AML-193 (cell line): ENCODE measurements around the gene ZNF22.

Experiments
- DNase-seq, 2 experiments: peaks; one replicate each; lab custom pipeline; 2025; lab: John Stamatoyannopoulos, UW

The ZNF22 gene

DNA sequence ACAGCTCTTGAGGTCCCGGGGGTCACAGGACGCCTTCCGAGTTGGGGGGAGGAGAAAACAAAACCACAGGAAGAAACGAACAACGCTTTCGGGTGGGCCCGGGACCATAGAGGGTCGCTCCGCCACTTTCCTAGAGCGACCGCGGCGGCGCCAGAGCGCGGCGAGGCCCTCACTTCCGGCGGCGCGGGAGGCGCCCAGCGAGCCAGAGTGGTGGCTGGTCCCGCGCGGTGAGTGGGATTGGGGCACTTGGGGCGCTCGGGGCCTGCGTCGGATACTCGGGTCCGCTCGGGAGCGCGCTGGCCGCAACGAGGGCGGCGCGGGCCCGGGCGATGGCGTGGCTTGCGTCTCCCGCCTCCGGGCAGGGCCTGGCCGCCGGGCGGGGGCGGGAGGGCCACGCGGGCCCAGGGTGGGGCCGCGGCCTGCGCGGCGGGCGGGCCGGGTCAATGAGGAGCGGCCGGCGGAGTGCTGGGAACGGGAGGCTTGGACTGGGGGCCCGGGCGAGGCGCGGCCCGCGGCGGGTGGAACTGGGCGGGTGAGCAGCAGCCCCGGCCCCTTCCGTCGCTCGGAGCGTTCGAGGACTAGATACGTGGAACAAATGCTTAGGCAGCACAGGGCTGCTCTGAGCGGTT, at the start of gene ZNF22:
Gene ZNF22, plus strand, starts transcription at position 172 of the 629 bp plus-strand sequence. CDS start 2,446 bp downstream, outside the sequence.
- DNase-seq, result peak; percentile 52 to 56

DNA sequence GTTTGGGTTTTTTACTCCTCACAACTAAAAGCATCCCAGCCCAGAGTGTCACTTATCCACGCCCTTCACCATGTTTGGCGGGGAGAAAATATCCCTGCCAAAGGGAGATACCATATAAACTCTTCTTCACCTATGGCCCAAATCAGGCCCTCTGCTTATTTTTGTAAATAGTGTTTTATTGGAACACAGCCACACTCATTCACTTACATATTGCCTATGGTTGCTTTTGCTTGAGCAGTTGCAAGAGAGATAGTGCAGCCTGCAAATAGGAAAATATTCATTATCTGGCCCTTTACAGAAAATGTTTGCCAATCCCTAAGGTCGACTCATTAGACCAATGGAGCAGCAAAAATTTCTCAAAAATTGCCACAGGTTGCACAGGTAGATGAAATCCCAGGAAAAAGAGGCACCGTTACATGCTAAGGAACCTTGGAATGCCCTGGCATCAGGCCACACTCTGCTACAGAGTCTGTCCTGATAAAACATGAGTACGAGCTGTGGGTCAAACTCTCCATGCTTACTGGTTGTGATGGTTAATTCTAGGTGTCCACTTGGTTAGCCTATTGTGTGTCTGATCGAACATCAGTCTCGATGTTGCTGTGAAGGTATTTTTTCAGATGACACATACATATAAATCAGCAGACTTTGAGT, 49.0 kb upstream of the ZNF22 start:
- no peak for DNase-seq

DNA sequence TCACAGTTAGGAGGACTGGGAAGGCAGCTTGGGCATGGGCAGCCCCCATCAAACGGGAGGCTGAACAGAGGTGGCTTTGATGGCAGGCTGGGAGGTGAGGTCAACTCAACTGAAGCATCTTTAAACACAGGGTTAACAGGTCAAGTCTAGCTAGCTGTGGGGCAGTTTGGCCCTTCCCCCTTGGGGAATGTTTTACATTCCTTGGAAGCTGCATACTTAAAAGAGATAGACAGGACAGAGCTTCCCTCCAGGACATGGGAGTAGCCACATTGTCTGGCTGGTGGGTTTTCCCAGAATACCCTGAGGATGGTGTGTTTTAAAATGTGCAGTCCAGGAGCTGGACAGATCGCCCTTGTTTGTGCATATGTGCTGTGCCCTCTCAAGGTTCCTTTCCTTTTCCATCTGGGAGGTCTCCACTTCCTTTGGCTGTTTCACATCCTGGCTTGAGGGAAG, 47.9 kb upstream of the ZNF22 start:
- no peak for DNase-seq

DNA sequence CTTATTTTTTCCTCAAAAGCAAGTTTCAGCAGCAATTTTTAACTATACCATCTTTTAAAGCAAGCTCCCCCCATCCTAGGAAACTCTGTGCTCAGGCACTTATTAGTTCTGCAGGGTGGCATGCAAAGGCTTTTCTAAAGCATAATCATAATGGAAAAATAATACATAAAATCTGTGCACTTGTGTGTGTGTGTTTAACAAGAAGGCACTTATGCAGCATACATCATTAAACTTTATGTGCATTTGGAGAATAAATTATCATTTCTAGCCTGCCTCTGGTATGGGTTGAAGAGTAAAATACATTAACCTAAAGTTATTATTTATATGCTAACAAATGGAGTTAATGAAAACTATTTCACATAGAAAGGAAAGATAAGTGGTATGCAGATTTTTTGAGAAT, 46.7 kb upstream of the ZNF22 start:
- DNase-seq, result no peak

DNA sequence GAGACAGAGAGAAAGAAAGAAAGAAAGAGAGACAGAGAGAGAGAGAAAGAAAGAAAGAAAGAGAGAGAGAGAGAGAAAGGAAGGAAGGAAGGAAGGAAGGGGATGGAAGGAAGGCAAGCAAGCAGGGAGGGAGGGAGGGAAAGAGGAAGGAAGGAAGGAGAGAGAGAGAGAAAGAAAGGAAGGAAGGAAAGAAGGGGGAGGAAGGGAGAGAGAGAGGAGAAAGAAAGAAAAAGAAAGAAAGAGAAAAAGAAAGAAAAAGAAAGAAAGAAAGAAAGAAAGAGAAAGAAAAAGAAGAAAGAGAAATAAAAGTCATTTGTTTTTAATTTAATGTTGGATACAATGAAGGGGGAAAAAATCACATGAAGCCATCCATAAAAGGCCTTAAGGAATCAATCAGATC, 45.8 kb upstream of the ZNF22 start:
- DNase-seq, result no peak

DNA sequence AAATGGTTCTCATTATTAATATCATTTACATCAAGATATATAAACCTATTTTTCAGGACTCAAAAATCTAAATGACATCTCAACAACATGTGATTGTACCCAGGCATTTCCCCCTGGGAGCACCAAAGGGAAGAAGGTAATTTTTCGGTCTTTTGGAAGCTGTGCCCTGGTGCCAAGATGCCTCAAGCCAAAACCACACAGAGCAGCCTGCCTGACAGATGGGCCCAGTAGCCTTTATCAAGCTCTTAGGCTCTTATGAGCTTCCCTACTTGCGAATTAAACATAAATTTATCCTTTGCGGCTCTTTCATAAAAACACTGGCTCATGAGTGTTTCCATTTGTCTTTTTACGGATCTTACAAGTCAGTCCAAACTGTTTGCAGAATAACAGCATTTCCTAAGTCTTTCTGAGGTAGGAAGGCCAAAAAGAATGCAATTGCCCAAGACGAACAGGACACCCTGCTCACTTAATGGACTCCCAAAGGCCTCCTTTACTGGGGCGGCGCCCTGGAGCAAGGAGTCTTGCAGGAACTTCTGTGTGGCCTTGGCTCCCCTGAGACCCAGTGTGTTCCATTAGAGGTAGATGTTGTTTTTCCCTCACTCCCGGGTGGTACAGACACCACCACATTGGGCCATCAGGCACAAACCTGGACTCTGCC, 45.2 kb upstream of the ZNF22 start:
- no peak for DNase-seq

DNA sequence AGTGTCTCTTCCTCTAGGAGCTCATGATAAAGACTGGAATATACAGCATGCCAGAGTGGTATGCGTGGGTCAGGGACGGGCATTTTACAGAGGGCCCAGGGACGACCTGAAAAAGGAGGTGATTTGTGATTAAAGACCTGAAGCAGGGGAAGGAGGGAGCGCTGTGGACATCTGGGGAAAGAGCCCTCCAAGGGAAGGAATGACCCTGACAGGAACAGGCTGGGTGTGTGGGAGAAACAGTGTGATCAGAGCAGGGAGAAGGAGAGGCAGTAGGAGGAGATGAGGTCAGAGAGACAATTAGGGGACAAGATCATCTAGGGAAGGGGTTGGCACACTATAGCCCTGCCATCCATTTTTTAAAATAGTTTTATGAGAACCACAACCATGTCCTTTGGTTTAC, 44.5 kb upstream of the ZNF22 start:
- no peak for DNase-seq

DNA sequence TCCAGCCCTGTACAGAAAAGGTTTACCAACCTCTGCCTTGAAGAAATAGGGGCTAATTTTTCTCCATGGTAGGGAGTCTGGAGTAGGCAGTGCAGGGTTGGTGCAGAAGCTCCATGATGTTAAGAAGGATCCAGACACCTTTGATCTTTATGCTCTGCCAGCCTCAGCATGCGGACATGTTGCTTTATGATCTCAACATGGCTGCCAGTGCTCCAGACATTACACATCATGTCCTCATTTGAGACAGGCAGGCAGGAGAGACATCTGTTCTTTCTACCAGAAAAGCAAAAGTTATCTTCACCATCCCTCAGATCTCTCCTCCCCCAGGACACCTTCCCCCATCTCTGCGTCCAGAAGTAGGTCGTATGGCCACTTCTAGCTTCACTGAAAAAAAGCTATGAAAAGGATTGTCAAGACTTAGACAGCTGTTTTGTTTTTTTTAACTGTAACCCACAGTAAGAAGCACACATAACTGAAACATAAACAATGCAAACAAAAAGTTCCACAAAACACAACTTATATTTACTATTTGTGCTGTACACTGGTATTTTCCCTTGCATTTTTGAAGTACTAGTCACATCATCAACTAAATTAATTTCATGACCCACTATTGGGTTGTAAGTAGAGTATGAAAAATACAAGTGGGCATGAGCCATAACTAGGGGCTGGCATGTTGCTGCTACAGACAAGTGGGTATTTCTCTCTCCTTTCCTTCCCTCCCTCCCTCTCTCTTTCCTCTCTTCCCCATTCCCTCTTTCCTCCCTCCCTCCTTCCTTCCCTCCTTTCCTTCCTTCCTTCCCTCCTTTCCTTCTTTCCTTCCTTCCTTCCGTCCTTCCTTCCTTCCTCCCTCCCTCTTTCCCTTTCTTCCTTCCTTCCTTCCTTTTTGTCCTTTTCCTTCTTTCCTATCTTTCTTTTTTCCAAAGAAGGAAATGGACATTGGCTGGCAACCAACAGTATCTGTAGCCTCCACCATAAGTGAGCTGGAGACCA, 43.7 kb upstream of the ZNF22 start:
- no peak for DNase-seq

DNA sequence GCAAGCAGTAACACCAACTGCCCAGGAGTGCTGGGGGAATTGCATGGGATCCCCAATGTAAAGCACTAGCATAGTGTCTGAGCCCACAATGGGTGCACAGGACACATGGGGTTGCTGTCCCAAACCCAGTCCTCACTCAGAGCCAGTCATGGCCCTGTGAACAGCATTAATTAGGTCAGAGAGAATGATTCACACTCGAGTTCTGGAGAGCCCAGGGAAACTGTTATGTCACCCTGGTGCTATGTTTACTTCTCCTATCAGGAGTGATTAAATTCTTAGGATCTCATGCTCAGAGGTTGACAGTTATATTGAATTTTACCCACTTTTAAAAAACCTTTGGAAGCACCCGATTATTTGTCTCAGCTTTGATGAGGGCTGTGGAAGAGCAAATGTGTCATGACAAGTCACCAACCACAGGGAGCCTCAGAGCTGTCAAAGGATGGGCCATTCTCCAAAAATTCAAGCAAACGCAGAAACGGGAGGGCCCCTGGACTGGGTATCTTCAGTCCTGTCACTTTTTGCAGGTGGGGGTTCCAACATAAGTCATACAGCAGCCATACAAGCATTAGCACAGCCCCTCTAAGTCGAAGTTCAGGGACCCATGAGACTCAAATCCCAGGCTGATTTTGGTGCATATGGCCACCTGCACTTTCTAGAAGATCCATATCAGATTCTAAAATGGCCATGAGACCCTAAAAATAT, 42.4 kb upstream of the ZNF22 start:
- peak; percentile 10 to 30 for DNase-seq

DNA sequence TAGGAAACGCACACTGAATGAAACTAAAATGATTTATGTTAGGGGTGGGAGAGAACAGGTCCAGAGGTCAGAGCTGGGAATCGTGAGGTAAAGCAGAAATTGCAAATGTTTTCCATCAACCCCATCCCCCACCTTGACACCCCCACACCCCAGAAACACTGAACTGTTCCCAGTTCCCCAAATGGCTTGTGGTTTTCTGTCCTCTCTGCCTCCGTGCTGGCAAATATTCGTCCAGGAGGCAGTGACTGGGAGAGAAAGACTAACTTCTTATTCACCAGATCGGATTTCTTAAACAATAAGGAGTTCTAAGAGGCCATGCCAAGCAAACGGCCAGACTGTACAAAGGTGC, 41.9 kb upstream of the ZNF22 start:
- no peak for DNase-seq

DNA sequence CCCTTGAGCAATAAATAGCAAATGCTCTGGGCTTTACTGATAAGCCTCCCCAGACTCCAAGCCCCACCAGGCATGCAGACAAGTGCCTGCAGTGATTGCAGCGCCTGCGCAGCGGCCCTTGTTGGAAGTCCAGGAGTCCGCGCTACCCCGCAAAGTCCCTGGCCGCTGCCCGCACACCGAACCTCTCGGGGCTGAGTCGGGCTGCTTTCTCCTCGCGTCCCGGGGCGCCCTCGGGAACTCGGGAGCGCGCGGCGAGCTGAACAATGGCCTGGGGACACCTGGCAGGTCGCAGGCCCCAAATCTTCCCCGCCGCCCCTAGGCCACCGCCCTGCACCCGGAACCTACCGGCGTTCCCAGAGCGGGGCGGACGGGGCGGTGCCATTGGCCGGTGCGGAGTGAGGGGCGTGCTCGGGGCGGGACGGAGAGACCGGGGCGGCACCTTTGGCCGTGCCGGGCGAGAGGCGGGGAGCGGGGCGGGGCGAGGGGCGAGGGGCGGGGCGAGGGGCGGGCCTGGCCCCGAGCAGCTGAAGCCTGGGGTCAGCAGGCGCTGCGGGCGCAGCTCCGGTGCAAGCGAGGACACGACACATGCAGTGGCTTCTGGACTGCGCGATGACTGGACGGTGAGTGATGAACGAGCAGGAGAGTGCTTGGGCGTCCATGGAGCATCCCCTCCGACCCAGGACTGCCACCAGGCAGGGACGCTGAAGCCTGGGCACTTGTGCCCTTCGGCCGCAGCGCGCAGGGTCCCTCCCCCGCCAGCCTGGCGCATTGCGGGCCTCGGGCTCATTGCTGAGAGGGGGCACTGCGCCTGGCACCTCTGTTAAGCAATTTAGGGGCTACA, 41.3 kb upstream of the ZNF22 start, which contains the start of gene RASSF4:
Gene RASSF4, plus strand, starts transcription at position 556 of the 841 bp plus-strand sequence. CDS start 10,401 bp downstream, outside the sequence.
- DNase-seq, result peak; percentile 65 to 70

DNA sequence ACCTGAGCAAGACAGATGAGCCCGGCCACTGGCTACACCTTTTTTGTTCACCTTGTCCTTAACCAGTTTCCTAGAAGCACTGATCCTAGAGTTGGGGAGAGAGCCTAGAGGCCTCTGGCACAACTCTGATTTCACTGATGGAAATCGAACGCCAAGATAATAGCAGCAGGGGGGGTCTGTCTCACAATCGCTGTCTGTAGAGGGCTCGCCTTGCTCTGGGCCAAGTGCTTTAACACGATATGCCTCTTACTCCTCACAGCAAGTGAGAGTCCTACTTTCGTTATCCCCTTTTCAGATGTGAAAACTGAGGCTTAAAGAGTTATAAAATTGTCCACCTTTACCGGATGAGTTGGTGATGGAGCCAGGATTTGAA, 40.6 kb upstream of the ZNF22 start:
- DNase-seq, result no peak

DNA sequence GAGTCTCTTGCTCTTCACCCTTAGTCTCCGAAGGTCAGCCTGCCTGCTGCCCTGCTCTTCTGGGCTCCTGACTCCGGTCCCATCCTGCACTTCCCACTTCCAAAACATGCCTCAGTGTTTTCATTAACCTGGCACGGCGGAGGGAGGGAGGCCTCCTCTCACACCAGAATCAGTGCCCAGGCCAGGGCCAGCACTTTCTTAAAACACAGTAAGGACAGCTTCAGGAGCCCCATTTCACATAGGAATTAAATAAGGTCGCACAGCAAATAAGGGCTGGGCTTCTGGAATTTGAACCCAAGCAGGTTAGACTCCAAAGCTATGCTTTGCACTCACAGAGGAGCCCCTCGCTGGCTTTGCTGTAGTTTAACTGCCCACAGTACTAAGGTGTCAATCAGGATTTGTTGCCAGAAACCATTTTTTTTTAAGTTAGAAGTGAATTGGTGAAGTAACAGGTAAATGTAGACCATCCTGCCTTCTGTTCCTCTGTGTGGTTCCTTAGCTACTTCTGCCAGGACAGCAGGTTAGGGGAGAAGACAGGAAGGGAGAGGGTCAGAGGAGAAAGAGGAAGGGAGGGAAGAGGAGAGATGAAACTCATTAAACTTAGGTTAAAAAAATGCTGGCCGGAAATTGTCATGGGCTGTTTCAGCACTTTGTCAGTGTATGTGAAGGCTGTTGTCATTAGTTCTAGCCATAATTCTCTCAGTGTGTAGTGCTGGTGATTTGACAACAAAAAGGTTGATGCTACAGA, 40.1 kb upstream of the ZNF22 start:
- peak; percentile 19 to 33 for DNase-seq

DNA sequence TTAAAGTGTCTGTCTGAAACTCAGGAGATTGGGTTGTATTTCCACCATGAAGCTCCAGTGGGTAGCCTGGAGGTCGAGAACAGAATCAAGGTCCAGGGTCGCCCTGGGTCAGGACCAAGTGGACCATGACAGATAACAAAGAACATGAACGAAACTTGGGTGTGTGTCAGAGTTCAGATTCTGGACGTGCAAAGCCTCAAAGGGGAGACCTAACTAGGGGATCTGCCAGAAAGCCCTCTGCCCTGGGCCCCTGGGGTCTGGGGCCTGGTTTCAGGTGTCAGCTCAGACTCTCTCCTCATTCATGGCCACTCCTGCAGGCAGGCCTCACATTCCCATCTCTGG, 39.5 kb upstream of the ZNF22 start:
- no peak for DNase-seq

DNA sequence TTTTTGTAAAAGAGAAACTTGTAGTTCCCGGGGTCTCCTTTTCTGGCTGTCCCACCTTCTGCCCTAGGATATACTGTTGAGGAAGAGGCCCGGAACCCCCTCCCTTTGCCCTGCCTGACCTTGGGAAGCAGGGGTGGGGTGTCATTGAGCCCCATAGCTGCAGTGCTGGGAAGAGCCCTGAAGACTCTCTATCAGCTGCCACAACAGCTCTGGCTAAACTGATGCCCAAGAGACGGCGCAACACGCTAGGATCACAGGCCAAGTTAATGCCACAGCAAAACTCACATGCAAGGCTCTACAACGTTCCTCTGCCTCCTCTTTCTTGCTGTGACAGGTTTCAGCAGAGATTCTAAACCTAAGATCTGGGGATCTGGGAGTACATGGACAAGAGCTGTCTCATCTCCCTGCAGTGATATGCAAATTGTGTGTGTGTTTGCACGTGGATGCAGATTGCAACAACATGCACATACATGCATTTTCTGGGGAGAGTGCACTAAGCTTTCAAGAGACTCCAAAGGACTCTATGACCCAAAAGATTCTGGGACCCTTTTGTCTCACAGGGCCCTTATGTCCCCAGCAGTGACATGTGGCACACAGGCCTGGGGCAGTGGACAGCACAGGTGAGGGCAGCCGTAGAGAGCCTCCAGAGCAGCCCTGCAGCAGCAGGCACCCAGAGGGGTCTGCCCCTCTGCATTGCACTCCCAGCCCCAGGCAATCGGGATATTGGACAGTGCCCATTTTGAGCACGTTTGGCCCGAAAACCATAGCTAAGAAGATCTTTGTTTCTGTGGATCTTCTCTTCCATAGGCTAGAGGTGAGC, 38.6 kb upstream of the ZNF22 start:
- DNase-seq, result no peak

DNA sequence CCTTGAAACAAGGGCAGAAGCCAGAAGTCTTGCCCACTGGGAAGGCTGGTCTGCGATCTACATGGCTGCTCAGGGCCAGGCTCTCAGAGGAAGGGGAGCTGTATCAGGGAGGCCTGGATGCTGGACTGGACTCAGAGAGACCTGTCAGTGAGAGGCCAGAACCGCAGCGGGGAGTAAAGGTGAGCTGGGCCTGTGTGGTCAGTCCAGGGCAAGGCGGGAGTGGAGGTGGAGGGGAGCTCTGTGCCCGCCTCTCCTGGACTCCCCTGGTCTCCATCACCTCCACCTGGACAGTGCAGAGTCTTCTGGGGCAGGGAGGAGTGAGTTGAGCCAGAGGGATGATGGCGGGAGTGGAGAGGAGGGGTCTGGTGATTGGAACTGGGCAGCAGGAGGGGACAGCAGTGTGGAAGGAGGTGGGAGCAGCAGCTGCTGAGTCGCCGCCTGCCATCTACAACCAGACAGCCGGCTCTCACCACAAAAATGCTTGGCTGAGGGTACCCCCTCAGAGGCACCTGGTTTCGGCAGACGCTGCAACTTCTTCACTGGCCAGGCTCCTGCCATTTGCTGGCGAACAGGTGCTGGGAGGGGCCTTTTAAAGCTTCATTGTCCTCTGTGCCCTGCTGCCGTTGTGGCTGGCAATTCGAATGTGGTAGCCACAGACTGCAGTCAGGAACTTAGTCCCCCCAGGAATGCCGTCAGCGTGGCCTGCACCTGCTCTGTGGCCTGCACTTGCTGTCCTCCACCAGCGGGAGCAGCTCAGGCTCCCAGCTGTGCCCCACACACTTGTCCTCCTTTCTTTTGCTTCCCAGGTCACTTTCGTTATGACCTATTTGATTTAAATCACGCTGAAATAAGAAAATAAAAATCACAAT, 37.6 kb upstream of the ZNF22 start:
- DNase-seq, result peak; percentile 37 to 46

DNA sequence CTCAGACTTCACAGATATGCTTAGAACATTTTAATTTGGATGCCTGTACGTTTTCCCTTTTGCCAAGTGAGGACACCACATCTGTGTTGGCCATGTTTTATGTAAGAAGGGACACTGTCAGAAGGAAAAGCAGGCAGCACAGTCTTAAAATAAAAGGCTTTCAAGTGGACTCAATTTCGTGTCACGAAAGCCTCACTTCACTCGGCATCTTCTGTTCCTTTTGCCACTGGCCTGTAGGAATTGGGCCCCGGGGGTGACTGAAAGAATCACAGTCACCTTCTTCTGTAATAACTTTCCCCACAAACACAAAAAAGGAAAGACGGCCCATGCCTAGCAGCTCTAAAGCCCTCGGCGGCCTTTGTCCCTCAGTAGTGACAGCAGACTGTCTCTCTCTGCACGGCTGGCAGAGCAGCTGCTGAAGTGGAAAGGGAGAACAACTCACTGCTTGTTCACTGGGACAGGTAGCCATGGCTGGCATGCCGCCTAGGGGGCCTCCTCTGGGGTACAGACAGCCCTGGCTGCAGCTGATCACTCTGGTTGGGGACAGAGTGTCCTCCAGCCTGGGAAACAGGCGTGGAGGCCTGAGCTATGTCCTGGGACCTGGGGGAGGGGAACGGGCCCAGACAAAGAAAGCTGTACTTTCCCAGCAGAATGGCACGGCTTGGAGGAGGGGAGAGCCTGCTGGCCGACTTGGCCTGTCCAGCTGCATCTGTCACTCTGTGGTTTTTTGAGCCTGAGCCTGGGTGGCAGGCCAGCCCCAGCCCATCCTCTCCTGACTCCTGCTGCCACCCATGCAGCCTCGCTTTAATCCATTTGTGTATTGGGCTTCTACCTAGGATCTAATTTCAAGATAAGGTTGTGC, 36.7 kb upstream of the ZNF22 start:
- DNase-seq, result no peak
